Stimulated activated CD4-positive, alpha-beta T cell treated with anti-CD3 and anti-CD28 coated beads, Interleukin-1b, Interleukin-23, amount 100 ng/mL, for 4 hours (primary cell): ENCODE results near the gene SPIRE2.
A peak's percentile ranks its signal among the peaks of the same experiment; 100 is the strongest.
"Not testable (repeated sequence)": the region's sequence is repeated elsewhere in the genome, so short reads cannot be mapped to it uniquely, and the experiment has no call there.

ENCODE experiments used
- DNase-seq, 2 donors: peaks; one replicate each; pipeline ENCODE4 v3.0.0-alpha.2; 2020; ENCODE audit warnings: low read depth in 2 of 2

SPIRE2 gene

GRCh38 chr16:89914642-89915285, 86.5 kb downstream of the SPIRE2 start:
- DNase-seq: not testable (repeated sequence)

- DNase-seq: no peak
Measured at GRCh38 chr16:89915303-89916232, 87.3 kb downstream of the SPIRE2 start.

- peak; percentile 34 to 53 for DNase-seq
Measured at GRCh38 chr16:89917773-89918452, 89.6 kb downstream of the SPIRE2 start.

- DNase-seq: no peak
Measured at GRCh38 chr16:89918453-89919347, 90.4 kb downstream of the SPIRE2 start, which contains the start of gene MC1R. MC1R (plus strand) TSS chr16:89918862; CDS start chr16:89919259, 397 bp downstream.

- DNase-seq: no peak
Measured at GRCh38 chr16:89919535-89920406, 91.5 kb downstream of the SPIRE2 start.

- DNase-seq: no peak
Measured at GRCh38 chr16:89920723-89921122, 92.4 kb downstream of the SPIRE2 start.
